ENCODE results near the gene FBLN2. TPM values are rescaled to one million over a fixed set of nuclear protein-coding genes. Genes with fewer than 3 reads are reported as not detected.

FBLN2 gene
- total RNA-seq, 1 experiment from 2014 or later, result 36.7 TPM

GRCh38 chr3:13647298-13648059, 98.6 kb downstream of the FBLN2 start:
- Mint-ChIP-seq H3K9me3 (ENCODE audit: unreplicated experiment) (no peaks in the 10 kb centered on the region), H3K36me3 (ENCODE audit: insufficient read depth, unreplicated experiment) (peaks cover 6% of the 10 kb centered on the region), H3K4me3 (ENCODE audit: unreplicated experiment) (no peak overlapping the region), H3K27me3 (ENCODE audit: insufficient read depth, unreplicated experiment) (no peaks in the 10 kb centered on the region), H3K27ac (ENCODE audit: unreplicated experiment) (no peak overlapping the region), H3K4me1 (ENCODE audit: low read depth, unreplicated experiment) (peaks cover 6% of the 10 kb centered on the region)
- H3K27me3 ChIP-seq (replicated peaks; ENCODE audit: control insufficient read depth, insufficient read depth, low read length), result no peaks in the 10 kb centered on the region
- H3K36me3 ChIP-seq (ENCODE audit: control insufficient read depth, insufficient read depth, low read length), result no peaks in the 10 kb centered on the region; the same call in 1 of the 2 replicates
- H3K4me3 ChIP-seq (ENCODE audit: low read depth, low read length), result no peak overlapping the region
- no TSS peak for BruUV-seq (replicated peaks)
- intact Hi-C loops (cut with micrococcal nuclease; ENCODE audit: unreplicated experiment), result loop anchor here (1.0 to 5.0 kb wide), 4 partner anchors 50 to 186 kb away; no protein-coding TSS in a partner anchor
- CTCF ChIA-PET, result interaction anchor here (0.6 to 2.9 kb wide), 26 partner anchors 10 to 556 kb away, joined by 3 to 115 read pairs (median 5); partner anchors contain the start of genes CHCHD4, HDAC11 and TMEM43
- H3K4me1 ChIP-seq, result peaks cover 12% of the 10 kb centered on the region
- H3K9me3 ChIP-seq, result no peaks in the 10 kb centered on the region
- DNase-seq, result no peak
- POLR2A ChIA-PET, result interaction anchor here (1.1 kb wide), 1 partner anchor 151 kb away, joined by 5 read pairs; no protein-coding TSS in a partner anchor
- no peak for TF ChIP-seq CTCF (IDR thresholded peaks at IDR 0.05; ENCODE audit: insufficient read depth in 1 of 2, low read depth in 1 of 2, low read length in 1 of 2, severe bottlenecking in 1 of 2, unreplicated experiment in 1 of 2)

GRCh38 chr3:13648060-13649001, 99.4 kb downstream of the FBLN2 start:
- no peaks in the 10 kb centered on the region for H3K9me3 Mint-ChIP-seq (ENCODE audit: unreplicated experiment)
- peaks cover 12% of the 10 kb centered on the region for H3K4me1 ChIP-seq
- H3K9me3 ChIP-seq, result no peaks in the 10 kb centered on the region
- intact Hi-C loops (cut with micrococcal nuclease; ENCODE audit: unreplicated experiment), result loop anchor here (1.0 to 5.0 kb wide), 4 partner anchors 51 to 187 kb away; no protein-coding TSS in a partner anchor
- H3K27ac Mint-ChIP-seq (ENCODE audit: unreplicated experiment), result peak overlapping the region; percentile 21
- peaks cover 6% of the 10 kb centered on the region for H3K36me3 Mint-ChIP-seq (ENCODE audit: insufficient read depth, unreplicated experiment)
- POLR2A ChIA-PET, result interaction anchor here (0.6 to 1.1 kb wide), 2 partner anchors 152 to 163 kb away, joined by 3 to 5 read pairs; no protein-coding TSS in a partner anchor
- peaks cover 6% of the 10 kb centered on the region for H3K4me1 Mint-ChIP-seq (ENCODE audit: low read depth, unreplicated experiment)
- H3K27me3 ChIP-seq (replicated peaks; ENCODE audit: control insufficient read depth, insufficient read depth, low read length), result no peaks in the 10 kb centered on the region
- no peaks in the 10 kb centered on the region for H3K27me3 Mint-ChIP-seq (ENCODE audit: insufficient read depth, unreplicated experiment)
- peak; percentile 81 to 92 for DNase-seq
- no peak overlapping the region for H3K4me3 Mint-ChIP-seq (ENCODE audit: unreplicated experiment)
- TF ChIP-seq CTCF (IDR thresholded peaks at IDR 0.05; ENCODE audit: insufficient read depth in 1 of 2, low read depth in 1 of 2, low read length in 1 of 2, severe bottlenecking in 1 of 2, unreplicated experiment in 1 of 2), result peak; percentile 93 to 98
- CTCF ChIA-PET, result interaction anchor here (0.6 to 2.9 kb wide), 29 partner anchors 10 to 556 kb away, joined by 3 to 115 read pairs (median 4); partner anchors contain the start of genes CHCHD4, HDAC11 and TMEM43
- H3K36me3 ChIP-seq (ENCODE audit: control insufficient read depth, insufficient read depth, low read length), result no peaks in the 10 kb centered on the region; the same call in 1 of the 2 replicates
- no TSS peak for BruUV-seq (replicated peaks)
- no peak overlapping the region for H3K4me3 ChIP-seq (ENCODE audit: low read depth, low read length)
